Mucosa of rectum (tissue), 2 donors: ENCODE measurements around the gene NR6A1.
A peak's percentile ranks its signal among the peaks of the same experiment; 100 is the strongest.

Source experiments
- H3K27ac ChIP-seq, 2 donors: one replicate each; pipeline ENCODE4 v1.7.0; 2013; ENCODE audit warnings: inconsistent platforms in 2 of 2, low read depth in 2 of 2, low read length in 2 of 2
- H3K27me3 ChIP-seq, 2 donors: one replicate each; pipeline ENCODE4 v1.7.0; 2013; ENCODE audit warnings: low read length in 2 of 2; ENCODE audit not compliant: control insufficient read depth in 2 of 2, insufficient read depth in 2 of 2
- H3K36me3 ChIP-seq, 2 donors: one replicate each; pipeline ENCODE4 v1.7.0; 2013; ENCODE audit warnings: low read length in 2 of 2; ENCODE audit not compliant: control insufficient read depth in 2 of 2, insufficient read depth in 2 of 2
- H3K4me1 ChIP-seq, 2 donors: one replicate each; pipeline ENCODE4 v1.7.0; 2013; ENCODE audit warnings: low read length in 2 of 2, mild to moderate bottlenecking in 1 of 2; ENCODE audit not compliant: control insufficient read depth in 2 of 2, insufficient read depth in 2 of 2
- H3K4me3 ChIP-seq, 2 donors: one replicate each; pipeline ENCODE4 v1.7.0; 2013; ENCODE audit warnings: low read length in 2 of 2
- H3K9ac ChIP-seq, 2 donors: one replicate each; pipeline ENCODE4 v1.7.0; 2013; ENCODE audit warnings: low read length in 2 of 2, low read depth in 1 of 2, mild to moderate bottlenecking in 1 of 2
- H3K9me3 ChIP-seq, 2 donors: one replicate each; pipeline ENCODE4 v1.7.0; 2013; ENCODE audit warnings: low read length in 2 of 2; ENCODE audit not compliant: control insufficient read depth in 2 of 2
- donor health status: healthy.
- donor health status: Normal muscosa, but diverticular disease.

Gene NR6A1

GRCh38 chr9:124709292-124709690 is 61.8 kb downstream of the NR6A1 start:
- Histone ChIP-seq H3K9ac (no peak overlapping the region), H3K27me3 (no peaks in the 10 kb centered on the region), H3K4me1 (peaks cover 12 to 14% of the 10 kb centered on the region in 2 donors), H3K27ac (peak overlapping the region in 1 of 2 donors; percentile 82), H3K36me3 (no peaks in the 10 kb centered on the region), H3K9me3 (no peaks in the 10 kb centered on the region), H3K4me3 (no peak overlapping the region)

- peaks cover 12 to 14% of the 10 kb centered on the region in 2 donors for H3K4me1 ChIP-seq
- no peak overlapping the region for H3K9ac ChIP-seq
- peak overlapping the region; percentile 76 to 82 for H3K27ac ChIP-seq
- no peaks in the 10 kb centered on the region for H3K36me3 ChIP-seq
- H3K4me3 ChIP-seq, result peak overlapping the region in 1 of 2 donors; percentile 10
- no peaks in the 10 kb centered on the region for H3K27me3 ChIP-seq
- H3K9me3 ChIP-seq, result no peaks in the 10 kb centered on the region
Measured at GRCh38 chr9:124708633-124709291, 62.3 kb downstream of the NR6A1 start.

- H3K9ac ChIP-seq, result no peak overlapping the region
- H3K9me3 ChIP-seq, result no peaks in the 10 kb centered on the region
- H3K4me1 ChIP-seq, result peaks cover 12 to 14% of the 10 kb centered on the region in 2 donors
- no peaks in the 10 kb centered on the region for H3K36me3 ChIP-seq
- H3K27me3 ChIP-seq, result no peaks in the 10 kb centered on the region
- H3K4me3 ChIP-seq, result peak overlapping the region in 1 of 2 donors; percentile 9
- peak overlapping the region; percentile 76 to 82 for H3K27ac ChIP-seq
Measured at GRCh38 chr9:124708074-124708473, 63.0 kb downstream of the NR6A1 start.

- Histone ChIP-seq H3K4me1 (peaks cover 12 to 14% of the 10 kb centered on the region in 2 donors), H3K36me3 (no peaks in the 10 kb centered on the region), H3K4me3 (peak overlapping the region in 1 of 2 donors; percentile 9), H3K27ac (peak overlapping the region; percentile 76 to 82), H3K9ac (no peak overlapping the region), H3K27me3 (no peaks in the 10 kb centered on the region), H3K9me3 (no peaks in the 10 kb centered on the region)
Measured at GRCh38 chr9:124707666-124708065, 63.4 kb downstream of the NR6A1 start.

GRCh38 chr9:124706685-124707084 is 64.4 kb downstream of the NR6A1 start:
- no peak overlapping the region for H3K27ac ChIP-seq
- no peak overlapping the region for H3K9ac ChIP-seq
- no peak overlapping the region for H3K4me3 ChIP-seq
- H3K36me3 ChIP-seq, result no peaks in the 10 kb centered on the region
- peaks cover 12 to 14% of the 10 kb centered on the region in 2 donors for H3K4me1 ChIP-seq
- no peaks in the 10 kb centered on the region for H3K27me3 ChIP-seq
- H3K9me3 ChIP-seq, result no peaks in the 10 kb centered on the region

GRCh38 chr9:124699575-124699974 is 71.5 kb downstream of the NR6A1 start:
- H3K27ac ChIP-seq, result no peak overlapping the region
- no peaks in the 10 kb centered on the region for H3K36me3 ChIP-seq
- H3K27me3 ChIP-seq, result no peaks in the 10 kb centered on the region
- no peak overlapping the region for H3K9ac ChIP-seq
- no peaks in the 10 kb centered on the region for H3K4me1 ChIP-seq
- H3K9me3 ChIP-seq, result no peaks in the 10 kb centered on the region
- no peak overlapping the region for H3K4me3 ChIP-seq

- no peaks in the 10 kb centered on the region for H3K36me3 ChIP-seq
- H3K9me3 ChIP-seq, result no peaks in the 10 kb centered on the region
- no peaks in the 10 kb centered on the region for H3K27me3 ChIP-seq
- no peak overlapping the region for H3K4me3 ChIP-seq
- no peak overlapping the region for H3K9ac ChIP-seq
- no peak overlapping the region for H3K27ac ChIP-seq
- no peaks in the 10 kb centered on the region for H3K4me1 ChIP-seq
Measured at GRCh38 chr9:124698265-124698664, 72.8 kb downstream of the NR6A1 start.

- H3K4me1 ChIP-seq, result no peaks in the 10 kb centered on the region
- no peak overlapping the region for H3K27ac ChIP-seq
- H3K9ac ChIP-seq, result no peak overlapping the region
- no peaks in the 10 kb centered on the region for H3K27me3 ChIP-seq
- no peaks in the 10 kb centered on the region for H3K9me3 ChIP-seq
- H3K36me3 ChIP-seq, result no peaks in the 10 kb centered on the region
- H3K4me3 ChIP-seq, result no peak overlapping the region
Measured at GRCh38 chr9:124697326-124698200, 73.5 kb downstream of the NR6A1 start.

- no peak overlapping the region for H3K9ac ChIP-seq
- H3K4me3 ChIP-seq, result no peak overlapping the region
- no peaks in the 10 kb centered on the region for H3K27me3 ChIP-seq
- no peak overlapping the region for H3K27ac ChIP-seq
- no peaks in the 10 kb centered on the region for H3K9me3 ChIP-seq
- H3K4me1 ChIP-seq, result no peaks in the 10 kb centered on the region
- H3K36me3 ChIP-seq, result no peaks in the 10 kb centered on the region
Measured at GRCh38 chr9:124696101-124696500, 75.0 kb downstream of the NR6A1 start.

GRCh38 chr9:124695280-124695890 is 75.7 kb downstream of the NR6A1 start:
- Histone ChIP-seq H3K4me1 (no peaks in the 10 kb centered on the region), H3K36me3 (no peaks in the 10 kb centered on the region), H3K4me3 (no peak overlapping the region), H3K9me3 (no peaks in the 10 kb centered on the region), H3K27ac (no peak overlapping the region), H3K9ac (no peak overlapping the region), H3K27me3 (no peaks in the 10 kb centered on the region)
